ENCODE measurements around the gene GPC2. TPM values are rescaled to one million over a fixed set of nuclear protein-coding genes. Genes with fewer than 3 reads are reported as not detected.

The GPC2 gene
- total RNA-seq, 1 experiment from 2014 or later = 5.0 TPM

GRCh38 chr7:100126931-100127865 lies 50.0 kb downstream of the GPC2 start, which contains the start of gene MBLAC1:
Gene MBLAC1 (plus strand): TSS chr7:100126967. CDS start chr7:100127396, 429 bp downstream.
- peaks cover 28% of the 10 kb centered on the region for H3K36me3 Mint-ChIP-seq (ENCODE audit: insufficient read depth, unreplicated experiment)
- peak within 1 kb of the TSS; percentile 99 for H3K27ac Mint-ChIP-seq (ENCODE audit: unreplicated experiment)
- TF ChIP-seq CTCF (IDR thresholded peaks at IDR 0.05; ENCODE audit: insufficient read depth in 1 of 2, low read depth in 1 of 2, low read length in 1 of 2, severe bottlenecking in 1 of 2, unreplicated experiment in 1 of 2) = no peak
- intact Hi-C loops (cut with micrococcal nuclease; ENCODE audit: unreplicated experiment) = loop anchor here (1.0 kb wide), 1 partner anchor 8 kb away; the partner anchor contains the start of genes CNPY4 and TAF6
- ChIA-PET CTCF (interaction anchor here (0.6 kb wide), 1 partner anchor 13 kb away, joined by 3 read pairs; no protein-coding TSS in a partner anchor), POLR2A (interaction anchor here (0.6 to 2.1 kb wide), 4 partner anchors 22 to 30 kb away, joined by 3 to 23 read pairs (median 6); partner anchors contain the start of genes AP4M1, LAMTOR4 and MCM7)
- H3K27me3 Mint-ChIP-seq (ENCODE audit: insufficient read depth, unreplicated experiment) = no peaks in the 10 kb centered on the region
- H3K27me3 ChIP-seq (replicated peaks; ENCODE audit: control insufficient read depth, insufficient read depth, low read length) = no peaks in the 10 kb centered on the region
- no peaks in the 10 kb centered on the region for H3K36me3 ChIP-seq (ENCODE audit: control insufficient read depth, insufficient read depth, low read length)
- no peaks in the 10 kb centered on the region for H3K9me3 ChIP-seq
- peak within 1 kb of the TSS; percentile 99 for H3K4me3 Mint-ChIP-seq (ENCODE audit: unreplicated experiment)
- H3K4me3 ChIP-seq (ENCODE audit: low read depth, low read length) = peak within 1 kb of the TSS; percentile 95
- H3K4me1 ChIP-seq = peaks cover 20% of the 10 kb centered on the region
- DNase-seq = peak; percentile 94
- no TSS peak for BruUV-seq (replicated peaks)
- peaks cover 23% of the 10 kb centered on the region for H3K4me1 Mint-ChIP-seq (ENCODE audit: low read depth, unreplicated experiment)
- H3K9me3 Mint-ChIP-seq (ENCODE audit: unreplicated experiment) = no peaks in the 10 kb centered on the region

- Histone ChIP-seq H3K4me3 (ENCODE audit: low read depth, low read length) (peak overlapping the region; percentile 95), H3K9me3 (no peaks in the 10 kb centered on the region), H3K27me3 (replicated peaks; ENCODE audit: control insufficient read depth, insufficient read depth, low read length) (no peaks in the 10 kb centered on the region), H3K36me3 (ENCODE audit: control insufficient read depth, insufficient read depth, low read length) (no peaks in the 10 kb centered on the region), H3K4me1 (peaks cover 20% of the 10 kb centered on the region)
- no peaks in the 10 kb centered on the region for H3K27me3 Mint-ChIP-seq (ENCODE audit: insufficient read depth, unreplicated experiment)
- H3K9me3 Mint-ChIP-seq (ENCODE audit: unreplicated experiment) = no peaks in the 10 kb centered on the region
- H3K27ac Mint-ChIP-seq (ENCODE audit: unreplicated experiment) = peak overlapping the region; percentile 99
- TSS peak; percentile 79 for BruUV-seq (replicated peaks)
- H3K4me1 Mint-ChIP-seq (ENCODE audit: low read depth, unreplicated experiment) = peaks cover 17% of the 10 kb centered on the region
- ChIA-PET POLR2A (interaction anchor here (0.6 to 2.1 kb wide), 4 partner anchors 22 to 122 kb away, joined by 3 to 23 read pairs (median 4); partner anchors contain the start of genes AP4M1, LAMTOR4 and MCM7), CTCF (no interaction called here)
- no peak for TF ChIP-seq CTCF (IDR thresholded peaks at IDR 0.05; ENCODE audit: insufficient read depth in 1 of 2, low read depth in 1 of 2, low read length in 1 of 2, severe bottlenecking in 1 of 2, unreplicated experiment in 1 of 2)
- intact Hi-C loops (cut with micrococcal nuclease; ENCODE audit: unreplicated experiment) = no loop called here
- peak overlapping the region; percentile 99 for H3K4me3 Mint-ChIP-seq (ENCODE audit: unreplicated experiment)
- peaks cover 23% of the 10 kb centered on the region for H3K36me3 Mint-ChIP-seq (ENCODE audit: insufficient read depth, unreplicated experiment)
- no peak for DNase-seq
Observed at GRCh38 chr7:100126239-100126930, 50.8 kb downstream of the GPC2 start.

All from Caco-2 (cell line).